ENCODE measurements around the gene PROM2. TPM values are rescaled to one million over a fixed set of nuclear protein-coding genes. Genes with fewer than 3 reads are reported as not detected.

The PROM2 gene
- total RNA-seq, 1 donor from 2014 or later: 18.5 TPM

DNA sequence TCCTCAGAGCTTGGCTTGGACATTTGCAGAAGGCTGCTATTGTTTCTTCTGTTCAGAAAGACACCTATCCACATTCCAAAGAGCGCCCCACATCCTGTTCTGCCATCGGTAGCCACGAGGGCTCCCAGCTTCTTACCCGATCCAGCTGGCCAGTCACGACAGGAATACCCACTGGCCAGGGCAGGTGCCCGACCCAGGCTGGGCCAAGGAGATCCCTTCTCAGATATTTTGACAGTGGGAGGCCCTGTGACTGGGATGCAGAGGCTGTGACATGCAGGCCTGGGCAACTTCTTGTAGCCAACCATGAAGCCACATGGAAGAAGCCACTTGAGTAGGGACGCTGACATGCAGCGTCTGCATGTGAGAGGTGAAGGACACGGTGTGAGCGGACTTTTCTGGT lies 57.4 kb downstream of the PROM2 start:
- no peak for DNase-seq (ENCODE audit: extremely low spot score, unreplicated experiment)
- H3K27me3 Mint-ChIP-seq: peaks cover 5% of the 10 kb centered on the region
- peaks cover 9% of the 10 kb centered on the region for H3K9me3 Mint-ChIP-seq
- H3K4me1 Mint-ChIP-seq (ENCODE audit: unreplicated experiment): peaks cover 15% of the 10 kb centered on the region
- H3K36me3 Mint-ChIP-seq: no peaks in the 10 kb centered on the region
- no peak overlapping the region for H3K27ac Mint-ChIP-seq
- no peak for TF ChIP-seq CTCF (conservative IDR thresholded peaks at IDR 0.05)
- H3K4me3 Mint-ChIP-seq: no peak overlapping the region

DNA sequence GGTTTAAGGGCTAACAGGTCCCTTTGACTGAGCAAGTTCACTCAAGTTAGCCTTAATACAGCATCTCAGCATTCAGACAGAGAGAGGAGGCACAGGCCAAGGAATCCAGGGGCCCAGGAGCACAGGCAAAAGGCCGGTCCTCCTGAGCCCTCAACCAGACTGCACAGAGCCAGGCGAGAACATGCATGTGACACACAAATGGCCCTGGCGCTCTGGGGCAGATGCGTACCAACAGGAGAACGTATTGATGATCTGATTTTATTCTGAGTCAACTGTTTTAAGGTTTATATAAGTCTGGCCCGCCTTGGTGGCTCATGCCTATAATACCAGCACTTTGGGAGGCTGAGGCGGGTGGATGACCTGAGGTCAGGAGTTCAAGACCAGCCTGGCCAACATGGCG lies 57.8 kb downstream of the PROM2 start:
- H3K4me3 Mint-ChIP-seq: no peak overlapping the region
- H3K27me3 Mint-ChIP-seq: peaks cover 5% of the 10 kb centered on the region
- peaks cover 15% of the 10 kb centered on the region for H3K4me1 Mint-ChIP-seq (ENCODE audit: unreplicated experiment)
- H3K27ac Mint-ChIP-seq: no peak overlapping the region
- peaks cover 9% of the 10 kb centered on the region for H3K9me3 Mint-ChIP-seq
- TF ChIP-seq CTCF (conservative IDR thresholded peaks at IDR 0.05): no peak
- H3K36me3 Mint-ChIP-seq: no peaks in the 10 kb centered on the region
- DNase-seq (ENCODE audit: extremely low spot score, unreplicated experiment): no peak

GRCh38 chr2:95333056-95333455 lies 58.8 kb downstream of the PROM2 start:
- peaks cover 5% of the 10 kb centered on the region for H3K27me3 Mint-ChIP-seq
- H3K36me3 Mint-ChIP-seq: no peaks in the 10 kb centered on the region
- no peak overlapping the region for H3K4me3 Mint-ChIP-seq
- no peak overlapping the region for H3K27ac Mint-ChIP-seq
- peaks cover 15% of the 10 kb centered on the region for H3K4me1 Mint-ChIP-seq (ENCODE audit: unreplicated experiment)
- peaks cover 9% of the 10 kb centered on the region for H3K9me3 Mint-ChIP-seq
- no peak for DNase-seq (ENCODE audit: extremely low spot score, unreplicated experiment)
- TF ChIP-seq CTCF (conservative IDR thresholded peaks at IDR 0.05): no peak

DNA sequence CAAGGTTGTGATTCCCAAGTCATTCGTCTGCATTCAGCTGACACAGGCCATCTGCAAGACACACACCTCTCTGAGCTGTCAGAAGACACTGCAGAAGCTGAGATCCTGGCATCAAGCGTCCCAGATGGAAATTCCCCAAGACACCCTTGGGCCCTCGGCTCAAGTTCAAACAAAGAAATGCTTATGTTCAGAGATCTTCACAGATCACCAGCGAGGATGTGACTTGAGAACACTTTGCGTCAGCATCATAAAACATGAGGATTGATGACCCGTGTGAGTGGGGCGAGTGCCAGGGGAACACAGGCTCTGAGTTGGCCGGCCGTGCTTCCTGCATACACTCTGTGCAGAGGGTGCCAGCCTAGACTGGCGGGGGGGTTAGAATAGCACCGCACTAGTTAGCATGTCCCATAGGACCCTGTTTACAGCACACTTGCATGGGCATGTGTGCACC lies 59.7 kb downstream of the PROM2 start:
- peaks cover 15% of the 10 kb centered on the region for H3K4me1 Mint-ChIP-seq (ENCODE audit: unreplicated experiment)
- H3K4me3 Mint-ChIP-seq: peak overlapping the region; percentile 27
- peak overlapping the region; percentile 48 for H3K27ac Mint-ChIP-seq
- no peak for DNase-seq (ENCODE audit: extremely low spot score, unreplicated experiment)
- TF ChIP-seq CTCF (conservative IDR thresholded peaks at IDR 0.05): no peak
- H3K9me3 Mint-ChIP-seq: peaks cover 9% of the 10 kb centered on the region
- peaks cover 5% of the 10 kb centered on the region for H3K27me3 Mint-ChIP-seq
- H3K36me3 Mint-ChIP-seq: no peaks in the 10 kb centered on the region

DNA sequence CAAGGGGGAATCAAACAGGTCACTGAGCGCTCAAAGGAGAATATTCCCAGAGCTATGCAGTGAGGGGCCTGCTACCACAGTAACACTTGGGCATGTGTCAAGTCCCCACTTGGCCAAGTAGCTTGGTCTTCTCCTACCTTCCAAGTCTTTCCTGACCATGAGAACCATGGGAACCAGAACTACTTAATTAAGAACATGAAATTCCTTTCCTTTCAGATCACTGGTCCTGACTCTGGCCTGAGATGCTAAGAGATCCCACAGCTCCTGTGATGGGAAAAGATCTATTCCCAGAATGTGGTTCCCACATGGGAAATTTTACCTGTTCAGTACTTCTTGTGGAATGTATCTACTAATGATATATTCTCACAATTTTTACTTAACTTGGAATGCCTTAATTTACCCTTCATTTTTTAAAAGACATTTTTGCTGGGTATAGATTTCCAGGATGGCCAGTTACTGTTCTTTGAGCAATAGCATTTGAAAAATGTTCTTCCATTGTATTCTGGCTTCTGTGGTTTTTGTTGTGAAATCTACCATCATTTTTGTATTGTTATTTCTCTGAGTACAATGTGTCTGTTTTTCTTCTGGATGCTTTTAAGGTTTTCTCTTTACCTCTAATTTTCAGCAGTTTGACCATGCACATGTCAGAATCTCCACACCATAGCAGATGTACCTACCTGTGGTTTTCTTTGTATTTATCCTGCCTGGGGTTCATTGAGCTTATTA lies 60.8 kb downstream of the PROM2 start:
- no peak overlapping the region for H3K4me3 Mint-ChIP-seq
- peaks cover 15% of the 10 kb centered on the region for H3K4me1 Mint-ChIP-seq (ENCODE audit: unreplicated experiment)
- H3K9me3 Mint-ChIP-seq: peaks cover 9% of the 10 kb centered on the region
- no peak for DNase-seq (ENCODE audit: extremely low spot score, unreplicated experiment)
- no peaks in the 10 kb centered on the region for H3K36me3 Mint-ChIP-seq
- TF ChIP-seq CTCF (conservative IDR thresholded peaks at IDR 0.05): no peak
- H3K27me3 Mint-ChIP-seq: peaks cover 10% of the 10 kb centered on the region
- H3K27ac Mint-ChIP-seq: no peak overlapping the region
